Fibroblast of lung (primary cell): ENCODE data around the gene NID1.

Experiments
- EZH2 ChIP-seq: IDR thresholded peaks from 2 replicates; pipeline ENCODE4 v1.5.1; 2012; ENCODE audit warnings: low read length, control low read depth, mild to moderate bottlenecking; ENCODE audit errors: missing control alignments
- TF ChIP-seq, protein P1 (sequence below), 2 donors: IDR thresholded peaks in 1 of 2; conservative IDR thresholded peaks in 1 of 2; 1 replicate in 1 of 2; 2 replicates in 1 of 2; pipeline ENCODE4 v1.5.1; 2011 to 2012; ENCODE audit warnings: low read length in 2 of 2, control low read depth in 1 of 2, inconsistent platforms in 1 of 2, low read depth in 1 of 2, mild to moderate bottlenecking in 1 of 2

DNA sequence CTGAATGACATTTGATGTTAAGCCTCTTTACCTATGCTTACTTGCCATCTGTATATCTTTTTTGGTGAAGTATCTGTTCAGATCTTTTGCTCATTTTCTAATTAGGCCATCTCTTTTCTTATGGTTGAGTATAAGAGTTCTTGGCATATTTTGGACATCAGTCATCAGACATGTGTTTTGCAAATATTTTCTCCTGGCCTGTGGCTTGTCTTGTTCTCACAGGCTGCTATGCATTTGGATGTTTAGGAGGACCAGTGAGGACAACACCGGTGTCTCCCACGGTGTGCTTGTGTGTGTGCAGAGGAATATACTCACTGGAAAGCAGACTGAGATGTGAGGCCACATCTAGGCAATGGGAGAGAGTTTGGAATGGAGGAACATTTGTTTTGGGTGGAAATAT lies 111.1 kb downstream of the NID1 start:
- TF ChIP-seq, protein P1, sequence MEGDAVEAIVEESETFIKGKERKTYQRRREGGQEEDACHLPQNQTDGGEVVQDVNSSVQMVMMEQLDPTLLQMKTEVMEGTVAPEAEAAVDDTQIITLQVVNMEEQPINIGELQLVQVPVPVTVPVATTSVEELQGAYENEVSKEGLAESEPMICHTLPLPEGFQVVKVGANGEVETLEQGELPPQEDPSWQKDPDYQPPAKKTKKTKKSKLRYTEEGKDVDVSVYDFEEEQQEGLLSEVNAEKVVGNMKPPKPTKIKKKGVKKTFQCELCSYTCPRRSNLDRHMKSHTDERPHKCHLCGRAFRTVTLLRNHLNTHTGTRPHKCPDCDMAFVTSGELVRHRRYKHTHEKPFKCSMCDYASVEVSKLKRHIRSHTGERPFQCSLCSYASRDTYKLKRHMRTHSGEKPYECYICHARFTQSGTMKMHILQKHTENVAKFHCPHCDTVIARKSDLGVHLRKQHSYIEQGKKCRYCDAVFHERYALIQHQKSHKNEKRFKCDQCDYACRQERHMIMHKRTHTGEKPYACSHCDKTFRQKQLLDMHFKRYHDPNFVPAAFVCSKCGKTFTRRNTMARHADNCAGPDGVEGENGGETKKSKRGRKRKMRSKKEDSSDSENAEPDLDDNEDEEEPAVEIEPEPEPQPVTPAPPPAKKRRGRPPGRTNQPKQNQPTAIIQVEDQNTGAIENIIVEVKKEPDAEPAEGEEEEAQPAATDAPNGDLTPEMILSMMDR (conservative IDR thresholded peaks at IDR 0.05 in 1 of 2, IDR thresholded peaks at IDR 0.05 in 1 of 2; ENCODE audit: low read depth in 1 of 2, low read length in 2 of 2), result no peak
- TF ChIP-seq EZH2, result no peak
